K562 (cell line): Measurements from ENCODE around the gene EFEMP2. TPM values are rescaled to one million over a fixed set of nuclear protein-coding genes. Genes with fewer than 3 reads are reported as not detected.
A peak's percentile ranks its signal among the peaks of the same experiment; 100 is the strongest.

Experiments used
- ATAC-seq: fragments of 200-7000 bp; cut with Tn5 transposase; 3 replicates; pipeline ENCODE4 v1.9.1; 2020; ENCODE audit warnings: moderate library complexity
- BruUV-seq: library from RNA; stranded (reverse); fragments of 400-500 nt; replicated peaks from 2 replicates; lab custom pipeline; 2021; lab: Mats Ljungman, UMichigan
- CTCF ChIA-PET: fragments of 300-600 bp; formaldehyde crosslinking; extraction: SDS; loops from one replicate; lab custom pipeline; 2021; ENCODE audit warnings: low intra/inter-chr PET ratio; lab: Yijun Ruan, JAX
- POLR2A ChIA-PET: fragments of 300-600, 350-650 bp; sonication (Branson Sonifier 250); formaldehyde crosslinking; extraction: SDS; loops from one replicate; lab custom pipeline; 2021; ENCODE audit warnings: antibody characterized with exemption, inconsistent platforms; lab: Yijun Ruan, JAX
- DNase-seq, 4 experiments: peaks; one replicate each; pipeline versions ENCODE4 v3.0.0 to v3.0.0-alpha.2; 2011 to 2018; ENCODE audit warnings: low spot score in 3 of 4, mixed read lengths in 3 of 4; ENCODE audit errors: extremely low read depth in 1 of 4
- FAIRE-seq: peaks from 2 replicates; lab custom pipeline; 2011; peaks lifted over from hg19 to GRCh38; lab: Jason Lieb, UNC
- H2AFZ ChIP-seq: 2 replicates; pipeline ENCODE4 v1.6.0; 2011; ENCODE audit warnings: low read depth, low read length, control low read depth, inconsistent platforms
- H3K27ac ChIP-seq: fragments of 200-600 bp; 3 replicates; pipeline ENCODE4 v1.8.0; 2011; ENCODE audit warnings: low read depth, mild to moderate bottlenecking, control low read depth, inconsistent platforms, low read length, moderate library complexity, mixed read lengths; ENCODE audit errors: extremely low read depth
- H3K27me3 ChIP-seq, 2 experiments: fragments of 300-600 bp in 1 of 2; 2 replicates in 1 of 2; 3 replicates in 1 of 2; pipeline versions ENCODE4 v1.6.0 to v1.8.0; 2011; ENCODE audit warnings: inconsistent platforms in 2 of 2, low read length in 2 of 2, mild to moderate bottlenecking in 1 of 2, mixed read lengths in 1 of 2, moderate library complexity in 1 of 2; ENCODE audit not compliant: control insufficient read depth in 2 of 2, insufficient read depth in 2 of 2
- H3K36me3 ChIP-seq: fragments of 300-600 bp; 3 replicates; pipeline ENCODE4 v1.8.0; 2011; ENCODE audit warnings: mild to moderate bottlenecking, low read length, inconsistent platforms; ENCODE audit not compliant: control insufficient read depth, insufficient read depth
- H3K4me1 ChIP-seq, 2 experiments: fragments of 200-600 bp in 1 of 2; replicated peaks in 1 of 2; 2 replicates in 1 of 2; 3 replicates in 1 of 2; pipeline versions ENCODE4 v1.5.1 to v1.8.0; 2011; ENCODE audit warnings: inconsistent platforms in 2 of 2, low read length in 2 of 2, mild to moderate bottlenecking in 1 of 2, mixed read lengths in 1 of 2, moderate library complexity in 1 of 2; ENCODE audit not compliant: control insufficient read depth in 2 of 2, insufficient read depth in 2 of 2
- H3K4me2 ChIP-seq: 2 replicates; pipeline ENCODE4 v1.6.1; 2011; ENCODE audit warnings: low read length, control low read depth, inconsistent platforms, mixed read lengths; ENCODE audit not compliant: insufficient read depth
- H3K4me3 ChIP-seq: fragments of 200-600 bp; sonication (generic), shearing (Covaris generic); 2 replicates; pipeline ENCODE4 v1.5.1; 2016; ENCODE audit warnings: control low read depth, inconsistent platforms
- H3K79me2 ChIP-seq: fragments of 200-600 bp; 3 replicates; pipeline ENCODE4 v1.8.0; 2011; ENCODE audit warnings: low read length, inconsistent platforms; ENCODE audit not compliant: control insufficient read depth, insufficient read depth
- H3K9ac ChIP-seq, 2 experiments: 2 replicates each; pipeline versions ENCODE4 v1.6.0 to v1.6.1; 2011; ENCODE audit warnings: low read depth in 2 of 2, low read length in 2 of 2, control low read depth in 1 of 2, inconsistent platforms in 1 of 2, mild to moderate bottlenecking in 1 of 2, mixed read lengths in 1 of 2; ENCODE audit not compliant: insufficient read depth in 1 of 2
- H3K9me1 ChIP-seq: one replicate; pipeline ENCODE4 v1.6.0; 2011; ENCODE audit warnings: inconsistent platforms, mild to moderate bottlenecking, low read length, moderate library complexity; ENCODE audit not compliant: control insufficient read depth, insufficient read depth
- H3K9me3 ChIP-seq: replicated peaks from 2 replicates; pipeline ENCODE4 v1.5.1; 2011; ENCODE audit warnings: low read depth, low read length, inconsistent platforms; ENCODE audit not compliant: control insufficient read depth, insufficient read depth
- H4K20me1 ChIP-seq: replicated peaks from 2 replicates; pipeline ENCODE4 v1.6.1; 2011; ENCODE audit warnings: low read length, inconsistent platforms, mixed read lengths; ENCODE audit not compliant: control insufficient read depth, insufficient read depth
- BRD4 ChIP-seq: fragments of 200-600 bp; sonication (generic); IDR thresholded peaks from 2 replicates; pipeline ENCODE4 v1.6.1; 2017; ENCODE audit warnings: inconsistent platforms
- EGR1 ChIP-seq: fragments of 450-650 bp; conservative IDR thresholded peaks from 2 replicates; pipeline ENCODE4 v1.6.1; 2017; ENCODE audit warnings: mild to moderate bottlenecking
- GTF2E2 ChIP-seq: fragments of 200-800 bp; sonication (Bioruptor generic); IDR thresholded peaks from 2 replicates; pipeline ENCODE4 v1.6.1; 2016; ENCODE audit warnings: missing genetic modification characterization, missing compliant biosample characterization
- LEF1 ChIP-seq: fragments of 450-650 bp; IDR thresholded peaks from 2 replicates; pipeline ENCODE4 v1.6.1; 2016; ENCODE audit warnings: mild to moderate bottlenecking
- POLR2A ChIP-seq: fragments of 450-650 bp; conservative IDR thresholded peaks from 2 replicates; pipeline ENCODE4 v1.6.1; 2016
- RBFOX2 ChIP-seq: fragments of 200-400 bp; formaldehyde crosslinking; IDR thresholded peaks from 2 replicates; pipeline ENCODE4 v1.6.1; 2017; ENCODE audit warnings: low read depth, mild to moderate bottlenecking, low read length, moderate library complexity
- XRCC3 ChIP-seq: fragments of 450-650 bp; IDR thresholded peaks from 2 replicates; pipeline ENCODE4 v1.6.1; 2017; ENCODE audit warnings: mild to moderate bottlenecking, moderate library complexity
- ZNF277 ChIP-seq: fragments of 250-450 bp; sonication (Bioruptor Pico); IDR thresholded peaks from 2 replicates; pipeline ENCODE4 v1.8.0; 2022; ENCODE audit warnings: inconsistent platforms, mild to moderate bottlenecking, moderate library complexity, borderline replicate concordance
- ZNF449 ChIP-seq: fragments of 250-450 bp; sonication (Bioruptor Pico); IDR thresholded peaks from 2 replicates; pipeline ENCODE4 v1.8.0; 2022; ENCODE audit warnings: moderate library complexity, mild to moderate bottlenecking, inconsistent platforms
- ZNF507 ChIP-seq: conservative IDR thresholded peaks from 2 replicates; pipeline ENCODE4 v1.6.1; 2017; ENCODE audit warnings: missing genetic modification characterization, missing compliant biosample characterization
- ZNF512 ChIP-seq: IDR thresholded peaks from 2 replicates; pipeline ENCODE4 v1.6.1; 2016; ENCODE audit warnings: missing genetic modification characterization, missing compliant biosample characterization
- ZNF57 ChIP-seq: fragments of 450-650 bp; formaldehyde crosslinking; IDR thresholded peaks from 2 replicates; pipeline ENCODE4 v1.4.0; 2020; ENCODE audit warnings: mild to moderate bottlenecking, moderate library complexity
- ZNF785 ChIP-seq: fragments of 250-450 bp; sonication (Bioruptor Pico); IDR thresholded peaks from 2 replicates; pipeline ENCODE4 v1.4.0; 2020; ENCODE audit warnings: mild to moderate bottlenecking
- WGBS: fragments of 100-300 bp; shearing (Covaris generic); methylation state at CpG from one replicate; pipeline ENCODE4 v1.1.6; 2016; ENCODE audit warnings: low coverage, mixed read lengths; ENCODE audit not compliant: insufficient coverage; ENCODE audit errors: missing lambda C conversion rate; 5-methylcytosine and 5-hydroxymethylcytosine counted together
- in situ Hi-C: fragments of 300-500 bp; cut with MboI; formaldehyde crosslinking; loops from 4 replicates; pipeline ENCODE4 v1.15.0; 2018; ENCODE audit warnings: inconsistent platforms, mixed read lengths
- intact Hi-C: fragments of 100-400 bp; cut with micrococcal nuclease; formaldehyde crosslinking; loops from 2 replicates; pipeline ENCODE4 v1.14.2; 2022
- polyA plus RNA-seq, 8 experiments: library from polyadenylated mRNA; depleted of rRNA in 4 of 8; stranded (reverse) in 5 of 8; unstranded in 3 of 8; fragments of >200 nt; fragmentation: Nextera tagmentation in 2 of 8; fragmentation: Illumina TruSeq in 1 of 8; extraction: Ambion mirVana in 2 of 8; extraction: Trizol in 1 of 8; gene quantifications; 2 replicates each; pipeline versions ENCODE4 v1.2.1 to v1.2.3, GENCODE V29; 2011 to 2014; ENCODE audit warnings: inconsistent platforms in 1 of 8, missing spikeins in 1 of 8
- total RNA-seq, 7 experiments: library from RNA; depleted of rRNA in 6 of 7; stranded (reverse); fragments of >200 nt in 6 of 7; fragmentation: Illumina TruSeq in 2 of 7; extraction: Trizol in 2 of 7; gene quantifications; 2 replicates each; pipeline versions ENCODE4 v1.2.1 to v1.2.3, GENCODE V29; 2011 to 2021; ENCODE audit warnings: low replicate concordance in 1 of 7
- TF ChIP-seq, protein P1 (sequence below): fragments of 250-450 bp; sonication (Bioruptor Pico); IDR thresholded peaks from 2 replicates; pipeline ENCODE4 v1.8.0; 2022; ENCODE audit warnings: inconsistent platforms
- TF ChIP-seq, protein P2 (sequence below): fragments of 250-450 bp; sonication (Bioruptor Pico); IDR thresholded peaks from 2 replicates; pipeline ENCODE4 v1.8.0; 2021; ENCODE audit warnings: moderate library complexity, mild to moderate bottlenecking, inconsistent platforms
- TF ChIP-seq, protein P3 (sequence below): sonication (generic); formaldehyde crosslinking; IDR thresholded peaks from 2 replicates; pipeline ENCODE4 v1.5.0; 2020; ENCODE audit warnings: missing genetic modification reagents

The EFEMP2 gene
- total and polyA plus RNA-seq, 9 of the 15 experiments (the other 6 are each of a cell fraction or from before 2014, with no cell fraction given) = 0.07 to 2.9 (median 0.69) TPM; not detected in 1

- no peak overlapping the region for H3K9ac ChIP-seq
- no peak overlapping the region for H3K4me2 ChIP-seq
- H3K9me1 ChIP-seq = peaks cover 8% of the 10 kb centered on the region
- peaks cover 27% of the 10 kb centered on the region for H3K79me2 ChIP-seq
- no peaks in the 10 kb centered on the region for H3K27me3 ChIP-seq
- FAIRE-seq (peak; percentile 44), DNase-seq (peak; percentile 53 to 75 (median 66)), ATAC-seq (peak; percentile 60)
- H3K36me3 ChIP-seq = peaks cover 49% of the 10 kb centered on the region
- H3K9me3 ChIP-seq = peaks cover 7% of the 10 kb centered on the region; the same call in 1 of the 2 replicates
- BruUV-seq = no TSS peak
- ChIA-PET CTCF (no interaction called here), POLR2A (interaction anchor here (0.5 to 5.9 kb wide), 19 partner anchors 8 to 1470 kb away, joined by 3 to 67 read pairs (median 4); partner anchors contain the start of genes CFL1, FIBP, MALAT1 and MUS81)
- in situ Hi-C loops (no loop called here), intact Hi-C loops (no loop called here)
- peaks cover 9% of the 10 kb centered on the region for H4K20me1 ChIP-seq
- 68% methylated on average over 8 of the region's 14 CpGs for WGBS
- H2AFZ ChIP-seq = no peak overlapping the region
- H3K4me1 ChIP-seq = peaks cover under 1 to 31% of the 10 kb centered on the region in 2 experiments; a peak in 3 of 5 replicates
- no peak overlapping the region for H3K27ac ChIP-seq
- no peak overlapping the region for H3K4me3 ChIP-seq
- TF ChIP-seq ZNF512 (tag) (no peak), ZNF449 (CRISPR knock-in tag) (no peak), ZNF785 (CRISPR knock-in tag) (peak; percentile 88), ZNF507 (tag) (no peak), ZNF277 (CRISPR knock-in tag) (no peak), ZNF57 (no peak), XRCC3 (no peak), POLR2A (no peak), RBFOX2 (0 out of 2 replicates have a peak, but pooled peaks have one; percentile 14), EGR1 (no peak), GTF2E2 (no peak), BRD4 (no peak), LEF1 (no peak)
- TF ChIP-seq, protein P1, sequence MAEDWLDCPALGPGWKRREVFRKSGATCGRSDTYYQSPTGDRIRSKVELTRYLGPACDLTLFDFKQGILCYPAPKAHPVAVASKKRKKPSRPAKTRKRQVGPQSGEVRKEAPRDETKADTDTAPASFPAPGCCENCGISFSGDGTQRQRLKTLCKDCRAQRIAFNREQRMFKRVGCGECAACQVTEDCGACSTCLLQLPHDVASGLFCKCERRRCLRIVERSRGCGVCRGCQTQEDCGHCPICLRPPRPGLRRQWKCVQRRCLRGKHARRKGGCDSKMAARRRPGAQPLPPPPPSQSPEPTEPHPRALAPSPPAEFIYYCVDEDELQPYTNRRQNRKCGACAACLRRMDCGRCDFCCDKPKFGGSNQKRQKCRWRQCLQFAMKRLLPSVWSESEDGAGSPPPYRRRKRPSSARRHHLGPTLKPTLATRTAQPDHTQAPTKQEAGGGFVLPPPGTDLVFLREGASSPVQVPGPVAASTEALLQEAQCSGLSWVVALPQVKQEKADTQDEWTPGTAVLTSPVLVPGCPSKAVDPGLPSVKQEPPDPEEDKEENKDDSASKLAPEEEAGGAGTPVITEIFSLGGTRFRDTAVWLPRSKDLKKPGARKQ (CRISPR knock-in tag) = no peak
- TF ChIP-seq, protein P2, sequence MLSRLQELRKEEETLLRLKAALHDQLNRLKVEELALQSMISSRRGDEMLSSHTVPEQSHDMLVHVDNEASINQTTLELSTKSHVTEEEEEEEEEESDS (CRISPR knock-in tag) = no peak
- TF ChIP-seq, protein P3, sequence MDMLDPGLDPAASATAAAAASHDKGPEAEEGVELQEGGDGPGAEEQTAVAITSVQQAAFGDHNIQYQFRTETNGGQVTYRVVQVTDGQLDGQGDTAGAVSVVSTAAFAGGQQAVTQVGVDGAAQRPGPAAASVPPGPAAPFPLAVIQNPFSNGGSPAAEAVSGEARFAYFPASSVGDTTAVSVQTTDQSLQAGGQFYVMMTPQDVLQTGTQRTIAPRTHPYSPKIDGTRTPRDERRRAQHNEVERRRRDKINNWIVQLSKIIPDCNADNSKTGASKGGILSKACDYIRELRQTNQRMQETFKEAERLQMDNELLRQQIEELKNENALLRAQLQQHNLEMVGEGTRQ (CRISPR knock-in tag) = no peak
Measured at GRCh38 chr11:65851083-65851579, 21.5 kb downstream of the EFEMP2 start.
